Esophagus muscularis mucosa (tissue), 4 donors: ENCODE results near the gene CAST. TPM values are rescaled to one million over a fixed set of nuclear protein-coding genes. Genes with fewer than 3 reads are reported as not detected.

ENCODE experiments used
- DNase-seq: peaks from one replicate; pipeline ENCODE4 v3.0.0-alpha.2; 2017; ENCODE audit errors: extremely low spot score
- H3K27ac ChIP-seq, 4 donors: fragments of 200-600 bp; sonication (generic); replicated peaks in 1 of 4; 1 replicate in 3 of 4; 2 replicates in 1 of 4; pipeline ENCODE4 v1.5.1; 2016 to 2019; ENCODE audit warnings: mild to moderate bottlenecking in 1 of 4
- H3K27me3 ChIP-seq, 4 donors: fragments of 200-600 bp; sonication (generic); one replicate each; pipeline versions ENCODE4 v1.5.1 to v1.6.0; 2016 to 2019
- H3K36me3 ChIP-seq, 4 donors: fragments of 200-600 bp; sonication (generic); one replicate each; pipeline ENCODE4 v1.5.1; 2016 to 2019
- H3K4me1 ChIP-seq, 4 donors: fragments of 200-600 bp; sonication (generic); one replicate each; pipeline ENCODE4 v1.5.1; 2016 to 2019
- H3K4me3 ChIP-seq, 4 donors: fragments of 200-600 bp; sonication (generic); 1 replicate in 2 of 4; 2 replicates in 2 of 4; pipeline ENCODE4 v1.5.1; 2016 to 2019; ENCODE audit warnings: mild to moderate bottlenecking in 4 of 4, moderate library complexity in 1 of 4
- H3K9me3 ChIP-seq, 4 donors: fragments of 200-600 bp; sonication (generic); 1 replicate in 3 of 4; 2 replicates in 1 of 4; pipeline ENCODE4 v1.5.1; 2016 to 2019
- EP300 ChIP-seq: sonication (generic); formaldehyde crosslinking; IDR thresholded peaks from one replicate; pipeline ENCODE4 v1.6.1; 2017; ENCODE audit warnings: antibody characterized with exemption
- POLR2A ChIP-seq: fragments of 450-650 bp; IDR thresholded peaks from one replicate; pipeline ENCODE4 v1.6.1; 2017; ENCODE audit warnings: antibody characterized with exemption, moderate library complexity, mild to moderate bottlenecking, low read depth
- POLR2AphosphoS5 ChIP-seq, 2 donors: sonication (generic); formaldehyde crosslinking; IDR thresholded peaks; one replicate each; pipeline ENCODE4 v1.6.1; 2017; ENCODE audit warnings: antibody characterized with exemption in 2 of 2
- WGBS: methylation state at CpG from one replicate; pipeline ENCODE4 v1.1.5; 2018; 5-methylcytosine and 5-hydroxymethylcytosine counted together
- intact Hi-C: fragments of 100-400 bp; cut with DNase I; formaldehyde crosslinking; loops from one replicate; pipeline ENCODE4 v1.15.1; 2023
- total RNA-seq, 4 donors: library from RNA; depleted of rRNA; stranded (reverse); fragments of >200 nt; gene quantifications; one replicate each; pipeline versions ENCODE4 v1.1.0 to v1.2.1, GENCODE V29; 2016
- TF ChIP-seq, protein P1 (sequence below), 3 experiments: fragments of 200-600 bp in 2 of 3; fragments of 450-650 bp in 1 of 3; sonication (generic) in 2 of 3; IDR thresholded peaks; one replicate each; pipeline ENCODE4 v1.5.1; 2017 to 2019; ENCODE audit warnings: antibody characterized with exemption in 3 of 3, mild to moderate bottlenecking in 2 of 3, moderate library complexity in 1 of 3

The CAST gene
- total RNA-seq, 4 donors from 2014 or later: 238 to 346 (median 296) TPM

DNA sequence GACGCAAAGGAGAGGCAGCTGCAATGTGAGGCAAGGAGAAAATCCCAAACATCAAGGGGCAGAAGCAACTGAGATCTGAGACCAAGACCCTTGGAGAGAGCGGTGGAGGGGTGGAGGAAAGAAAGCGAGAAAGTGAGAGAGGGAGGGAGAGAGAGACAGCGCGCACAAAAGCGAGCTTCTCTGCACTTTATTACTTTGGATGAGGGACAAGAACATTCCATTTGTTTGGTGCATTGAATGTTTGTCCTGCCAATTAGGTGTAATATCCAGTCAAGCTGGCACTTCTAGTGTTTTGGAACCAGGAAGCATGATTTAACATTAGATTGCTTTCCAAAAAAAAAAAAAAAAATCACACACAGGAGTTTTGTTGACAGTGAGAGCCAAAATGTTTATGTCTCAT lies 1.4 kb downstream of the CAST start:
- DNase-seq: no peak
- Histone ChIP-seq H3K27me3 (no peaks in the 10 kb centered on the region), H3K4me3 (peak overlapping the region; percentile 87 to 99 (median 95)), H3K27ac (peak overlapping the region; percentile 100), H3K9me3 (no peaks in the 10 kb centered on the region), H3K36me3 (no peaks in the 10 kb centered on the region), H3K4me1 (peaks cover 22 to 57% (median 43%) of the 10 kb centered on the region in 4 donors)
- 37% methylated on average over 6 of the region's 6 CpGs for WGBS
- intact Hi-C loops: loop anchor here (2.0 kb wide), 1 partner anchor 39 kb away; no protein-coding TSS in a partner anchor
- TF ChIP-seq, protein P1, sequence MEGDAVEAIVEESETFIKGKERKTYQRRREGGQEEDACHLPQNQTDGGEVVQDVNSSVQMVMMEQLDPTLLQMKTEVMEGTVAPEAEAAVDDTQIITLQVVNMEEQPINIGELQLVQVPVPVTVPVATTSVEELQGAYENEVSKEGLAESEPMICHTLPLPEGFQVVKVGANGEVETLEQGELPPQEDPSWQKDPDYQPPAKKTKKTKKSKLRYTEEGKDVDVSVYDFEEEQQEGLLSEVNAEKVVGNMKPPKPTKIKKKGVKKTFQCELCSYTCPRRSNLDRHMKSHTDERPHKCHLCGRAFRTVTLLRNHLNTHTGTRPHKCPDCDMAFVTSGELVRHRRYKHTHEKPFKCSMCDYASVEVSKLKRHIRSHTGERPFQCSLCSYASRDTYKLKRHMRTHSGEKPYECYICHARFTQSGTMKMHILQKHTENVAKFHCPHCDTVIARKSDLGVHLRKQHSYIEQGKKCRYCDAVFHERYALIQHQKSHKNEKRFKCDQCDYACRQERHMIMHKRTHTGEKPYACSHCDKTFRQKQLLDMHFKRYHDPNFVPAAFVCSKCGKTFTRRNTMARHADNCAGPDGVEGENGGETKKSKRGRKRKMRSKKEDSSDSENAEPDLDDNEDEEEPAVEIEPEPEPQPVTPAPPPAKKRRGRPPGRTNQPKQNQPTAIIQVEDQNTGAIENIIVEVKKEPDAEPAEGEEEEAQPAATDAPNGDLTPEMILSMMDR (IDR thresholded peaks at IDR 0.05): no peak
- TF ChIP-seq POLR2AphosphoS5 (IDR thresholded peaks at IDR 0.05) (no peak), EP300 (no peak), POLR2A (no peak)

DNA sequence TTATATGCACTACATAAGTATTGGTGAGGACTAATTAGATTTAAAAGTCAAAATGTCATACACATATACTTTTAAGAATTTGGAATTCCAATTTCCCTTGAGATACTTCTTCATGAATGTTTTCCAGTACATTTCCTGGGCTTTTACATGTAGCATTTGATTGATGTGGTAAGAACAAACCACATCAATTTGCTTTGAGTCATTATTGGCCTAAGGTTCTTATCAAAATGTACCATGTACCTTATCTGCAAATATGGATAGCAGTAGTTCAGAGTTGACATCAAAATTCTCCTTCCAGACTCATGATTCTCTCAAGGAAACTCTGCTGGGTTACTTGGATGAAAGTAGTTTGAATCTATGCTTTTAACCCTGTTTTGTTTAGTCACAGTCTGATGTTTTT lies 2.5 kb downstream of the CAST start:
- H3K4me3 ChIP-seq: no peak overlapping the region
- peak overlapping the region in 2 of 4 donors; percentile 2 to 11 for H3K27ac ChIP-seq
- no peaks in the 10 kb centered on the region for H3K36me3 ChIP-seq
- no peak for DNase-seq
- no peaks in the 10 kb centered on the region for H3K27me3 ChIP-seq
- TF ChIP-seq POLR2AphosphoS5 (IDR thresholded peaks at IDR 0.05) (no peak), POLR2A (no peak), EP300 (no peak)
- TF ChIP-seq, protein P1 (IDR thresholded peaks at IDR 0.05): no peak
- intact Hi-C loops: no loop called here
- H3K4me1 ChIP-seq: peaks cover 33 to 68% (median 52%) of the 10 kb centered on the region in 4 donors
- H3K9me3 ChIP-seq: no peaks in the 10 kb centered on the region

DNA sequence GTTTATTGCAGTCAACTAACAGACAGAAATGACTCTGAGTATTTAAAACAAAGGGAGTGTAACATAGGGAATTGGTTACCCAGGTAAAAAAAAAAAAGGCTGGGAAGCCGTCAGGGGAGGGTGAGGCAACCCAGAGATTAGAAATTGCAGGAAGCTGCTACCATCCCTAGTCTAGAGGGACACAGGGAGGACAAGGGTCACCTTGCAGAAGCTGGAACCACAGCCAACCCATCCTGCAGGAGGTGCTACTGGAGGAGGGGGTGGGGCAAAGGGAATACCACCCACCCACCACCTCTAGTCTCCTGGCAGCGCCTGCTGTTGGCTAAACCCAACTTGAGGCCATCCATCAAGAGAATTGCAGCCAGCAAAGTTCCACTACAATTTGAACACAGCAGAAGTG lies 6.5 kb downstream of the CAST start:
- DNase-seq: no peak
- H3K4me1 ChIP-seq: peaks cover 45 to 71% (median 51%) of the 10 kb centered on the region in 4 donors

DNA sequence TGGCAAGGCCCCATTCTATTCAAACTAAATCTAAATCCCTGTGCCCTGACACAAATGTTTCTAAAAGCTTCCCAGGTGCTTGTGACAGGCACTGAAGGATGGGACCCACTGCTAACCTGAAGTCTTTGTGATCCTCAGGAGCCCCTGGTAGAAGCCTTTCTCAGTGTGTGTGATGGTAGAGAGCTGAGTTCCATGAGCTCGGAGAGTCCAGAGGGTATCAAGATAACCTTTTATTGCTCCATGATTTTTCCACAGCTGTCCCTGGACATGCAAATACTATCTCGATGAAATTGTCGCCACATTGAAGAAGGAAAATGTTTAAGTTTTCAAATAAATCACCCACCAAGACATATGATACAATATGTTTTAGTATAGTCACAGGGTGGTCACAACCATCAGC lies 7.7 kb downstream of the CAST start:
- TF ChIP-seq, protein P1 (IDR thresholded peaks at IDR 0.05): no peak
- TF ChIP-seq EP300 (no peak), POLR2AphosphoS5 (IDR thresholded peaks at IDR 0.05) (no peak)
- H3K9me3 ChIP-seq: no peaks in the 10 kb centered on the region
- H3K4me1 ChIP-seq: peaks cover 33 to 59% (median 41%) of the 10 kb centered on the region in 4 donors
- intact Hi-C loops: no loop called here
- H3K4me3 ChIP-seq: no peak overlapping the region
- no peaks in the 10 kb centered on the region for H3K27me3 ChIP-seq
- H3K27ac ChIP-seq: no peak overlapping the region
- DNase-seq: no peak
- peaks cover 0 to 3% (median under 1%) of the 10 kb centered on the region in 4 donors for H3K36me3 ChIP-seq
- 90% methylated on average over 3 of the region's 3 CpGs for WGBS

More for the DNA sequence above, 6.5 kb downstream of the CAST start:
- Histone ChIP-seq H3K4me3 (no peak overlapping the region), H3K27me3 (no peaks in the 10 kb centered on the region), H3K27ac (no peak overlapping the region), H3K9me3 (no peaks in the 10 kb centered on the region), H3K36me3 (peaks cover 0 to 3% (median 0%) of the 10 kb centered on the region in 4 donors)
- 79% methylated on average over 2 of the region's 2 CpGs for WGBS
- no peak for TF ChIP-seq POLR2AphosphoS5 (IDR thresholded peaks at IDR 0.05)
- TF ChIP-seq, protein P1 (IDR thresholded peaks at IDR 0.05): no peak
- intact Hi-C loops: no loop called here

DNA sequence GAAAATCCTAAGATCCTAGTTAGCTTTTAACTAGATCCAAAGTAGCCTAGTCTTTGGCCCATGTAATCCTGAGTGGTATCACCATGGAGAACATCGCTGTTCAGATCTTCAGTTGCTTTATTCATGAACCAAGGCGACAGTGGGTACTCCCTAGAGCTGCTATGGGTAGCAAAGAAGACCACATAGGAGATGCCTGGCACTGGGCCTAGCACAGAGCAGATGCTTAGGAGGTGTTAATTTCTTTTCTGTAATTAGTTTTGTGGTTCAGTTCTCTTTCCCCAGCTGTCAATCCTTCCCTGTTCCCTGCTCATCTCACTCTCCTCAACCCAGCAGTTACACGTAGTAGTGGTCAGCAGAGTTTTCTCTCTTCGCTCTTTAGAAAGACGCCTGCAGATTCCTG lies 9.3 kb downstream of the CAST start:
- intact Hi-C loops: no loop called here
- H3K9me3 ChIP-seq: no peaks in the 10 kb centered on the region
- no peaks in the 10 kb centered on the region for H3K27me3 ChIP-seq
- no peak for DNase-seq
- H3K36me3 ChIP-seq: peaks cover 0 to 10% (median 4%) of the 10 kb centered on the region in 4 donors
- H3K4me3 ChIP-seq: no peak overlapping the region
- no peak overlapping the region for H3K27ac ChIP-seq
- TF ChIP-seq POLR2A (no peak), EP300 (no peak), POLR2AphosphoS5 (IDR thresholded peaks at IDR 0.05) (no peak)
- TF ChIP-seq, protein P1 (IDR thresholded peaks at IDR 0.05): no peak
- peaks cover 36 to 68% (median 45%) of the 10 kb centered on the region in 4 donors for H3K4me1 ChIP-seq
- 97% methylated on average over 5 of the region's 5 CpGs for WGBS
